BLaER1 treated with 17β-estradiol and CSF1 and Interleukin-3, amounts not matched to agents 10 nM and 100 nM (cell line): ENCODE measurements around the gene TOMM5.

Source experiments
- H3K27ac ChIP-seq, 11 experiments: shearing (Covaris generic); formaldehyde crosslinking; 2 replicates each; pipeline ENCODE4 v1.8.1; 2022
- H3K27me3 ChIP-seq, 11 experiments: shearing (Covaris generic); formaldehyde crosslinking; 2 replicates each; pipeline ENCODE4 v1.8.1; 2022
- H3K36me3 ChIP-seq, 11 experiments: shearing (Covaris generic); formaldehyde crosslinking; 2 replicates each; pipeline ENCODE4 v1.8.1; 2022
- H3K4me1 ChIP-seq, 10 experiments: shearing (Covaris generic); formaldehyde crosslinking; 2 replicates each; pipeline ENCODE4 v1.8.1; 2022
- H3K4me2 ChIP-seq, 11 experiments: shearing (Covaris generic); formaldehyde crosslinking; 2 replicates each; pipeline ENCODE4 v1.8.1; 2022
- H3K4me3 ChIP-seq, 10 experiments: shearing (Covaris generic); formaldehyde crosslinking; 2 replicates each; pipeline ENCODE4 v1.8.1; 2022
- H3K9ac ChIP-seq, 11 experiments: shearing (Covaris generic); formaldehyde crosslinking; 2 replicates each; pipeline ENCODE4 v1.8.1; 2022
- H3K9me3 ChIP-seq, 11 experiments: shearing (Covaris generic); formaldehyde crosslinking; replicated peaks in 1 of 11; 2 replicates each; pipeline ENCODE4 v1.8.1; 2022
- H4K20me1 ChIP-seq, 11 experiments: shearing (Covaris generic); formaldehyde crosslinking; 2 replicates each; pipeline ENCODE4 v1.8.1; 2022
- Cebpa-rat ChIP-seq, 11 experiments: shearing (Covaris generic); IDR thresholded peaks; 2 replicates each; pipeline ENCODE4 v1.8.1; 2022

Gene TOMM5

GRCh38 chr9:37592108-37592951 is at the start of gene TOMM5:
TSS of gene TOMM5 (minus strand) at chr9:37592597. CDS start at chr9:37592532, 65 bp downstream.
- Histone ChIP-seq H3K9me3 (no peaks in the 10 kb centered on the region), H4K20me1 (peaks cover 11 to 49% (median 42%) of the 10 kb centered on the region in 11 experiments; a peak in 21 of 22 replicates), H3K4me1 (peaks cover 36 to 46% (median 43%) of the 10 kb centered on the region in 10 experiments), H3K9ac (peak within 1 kb of the TSS; percentile 86 to 99 (median 96)), H3K4me2 (peak within 1 kb of the TSS; percentile 84 to 95 (median 89)), H3K27ac (peak within 1 kb of the TSS; percentile 79 to 98 (median 96)), H3K4me3 (peak within 1 kb of the TSS; percentile 78 to 95 (median 90)), H3K27me3 (no peaks in the 10 kb centered on the region), H3K36me3 (peaks cover 18 to 41% (median 31%) of the 10 kb centered on the region in 11 experiments)
- TF ChIP-seq Cebpa-rat (IDR thresholded peaks at IDR 0.05): peak in 4 of 11 experiments; percentile 57 to 87 (median 66); a peak in 7 of 22 replicates

DNA sequence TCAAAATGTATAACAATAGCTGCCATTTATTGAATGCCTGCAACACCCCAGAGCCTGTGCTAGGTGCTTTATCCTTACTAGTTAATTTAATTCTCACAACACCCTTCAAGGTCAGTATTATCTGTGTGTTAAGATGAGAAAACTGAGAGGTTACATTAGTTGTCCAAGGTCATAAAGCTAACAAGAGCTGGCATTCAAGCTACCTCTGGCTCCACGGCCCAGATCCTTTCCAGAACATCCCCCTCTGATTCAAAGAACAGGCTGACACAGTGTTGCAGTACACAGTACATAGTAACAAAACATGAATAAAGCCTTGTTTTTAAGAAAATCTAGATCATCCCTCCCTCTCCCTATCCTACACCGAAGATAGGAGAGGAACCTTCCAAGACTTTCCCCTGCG is 48.9 kb upstream of the TOMM5 start:
- H4K20me1 ChIP-seq: no peaks in the 10 kb centered on the region
- H3K27ac ChIP-seq: no peak overlapping the region
- no peak overlapping the region for H3K4me2 ChIP-seq
- no peaks in the 10 kb centered on the region for H3K9me3 ChIP-seq
- H3K4me1 ChIP-seq: no peaks in the 10 kb centered on the region
- H3K9ac ChIP-seq: no peak overlapping the region
- no peak for TF ChIP-seq Cebpa-rat (IDR thresholded peaks at IDR 0.05)
- H3K36me3 ChIP-seq: no peaks in the 10 kb centered on the region
- no peaks in the 10 kb centered on the region for H3K27me3 ChIP-seq
- H3K4me3 ChIP-seq: no peak overlapping the region

- H3K9ac ChIP-seq: no peak overlapping the region
- TF ChIP-seq Cebpa-rat (IDR thresholded peaks at IDR 0.05): no peak
Observed at GRCh38 chr9:37640246-37640645, 47.8 kb upstream of the TOMM5 start.

DNA sequence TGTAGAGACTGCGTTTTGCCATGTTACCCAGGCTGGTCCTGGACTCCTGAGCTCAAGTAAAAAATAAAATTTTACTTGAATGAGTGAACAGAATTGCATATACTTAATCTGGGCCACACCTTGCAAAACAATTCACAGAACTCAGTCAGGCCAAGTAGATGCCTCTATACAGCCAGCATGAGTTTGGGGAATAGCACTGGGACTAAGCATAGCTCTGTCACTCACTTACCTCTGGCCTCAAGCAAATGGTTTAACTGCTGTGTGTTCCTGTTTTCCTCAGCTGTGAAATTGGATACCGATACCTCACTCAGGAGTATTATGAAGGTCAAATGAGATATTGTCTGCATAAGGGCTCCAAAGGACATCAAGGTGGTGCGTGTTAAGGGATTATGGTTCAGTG is 47.4 kb upstream of the TOMM5 start:
- Histone ChIP-seq H3K4me1 (no peaks in the 10 kb centered on the region), H3K27ac (no peak overlapping the region), H3K4me3 (no peak overlapping the region), H3K36me3 (no peaks in the 10 kb centered on the region), H3K4me2 (no peak overlapping the region), H3K9ac (no peak overlapping the region), H3K27me3 (no peaks in the 10 kb centered on the region), H4K20me1 (no peaks in the 10 kb centered on the region), H3K9me3 (no peaks in the 10 kb centered on the region)
- TF ChIP-seq Cebpa-rat (IDR thresholded peaks at IDR 0.05): no peak

More at GRCh38 chr9:37640246-37640645, 47.8 kb upstream of the TOMM5 start:
- Histone ChIP-seq H3K36me3 (no peaks in the 10 kb centered on the region), H3K9me3 (no peaks in the 10 kb centered on the region), H3K27ac (no peak overlapping the region), H3K4me2 (no peak overlapping the region), H3K27me3 (no peaks in the 10 kb centered on the region), H3K4me3 (no peak overlapping the region), H3K4me1 (no peaks in the 10 kb centered on the region), H4K20me1 (no peaks in the 10 kb centered on the region)

DNA sequence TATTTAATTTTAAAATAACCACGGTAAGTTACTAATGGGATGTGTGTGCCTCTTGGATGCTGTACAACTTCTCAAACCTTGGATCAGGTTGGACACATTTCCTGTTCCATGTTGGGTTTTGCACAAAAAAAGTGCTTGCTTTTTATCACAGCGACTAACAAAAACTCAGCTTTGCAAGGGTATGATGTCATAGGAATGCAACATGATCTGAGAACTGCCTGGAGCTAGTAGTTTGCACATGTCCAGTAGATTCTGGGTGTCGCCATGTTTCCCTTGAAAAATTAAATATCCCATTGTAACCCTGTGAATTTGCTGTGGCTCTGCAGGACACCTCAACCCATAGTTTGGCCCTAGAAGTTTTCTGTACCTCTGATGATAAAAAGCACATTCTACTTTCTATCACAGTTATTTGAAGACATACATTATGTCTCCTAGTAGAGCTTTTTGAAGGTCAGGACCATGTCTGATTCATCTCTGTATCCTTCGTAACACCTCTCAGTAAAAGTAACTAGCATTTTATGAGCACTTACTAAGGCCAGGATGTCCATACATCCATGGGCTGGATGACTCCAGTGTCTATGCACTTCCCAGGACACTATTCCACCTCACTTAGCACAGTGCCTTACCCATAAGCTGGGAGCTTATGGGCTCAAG is 46.8 kb upstream of the TOMM5 start:
- Histone ChIP-seq H4K20me1 (no peaks in the 10 kb centered on the region), H3K4me2 (no peak overlapping the region), H3K4me1 (no peaks in the 10 kb centered on the region), H3K36me3 (no peaks in the 10 kb centered on the region), H3K9me3 (no peaks in the 10 kb centered on the region), H3K9ac (no peak overlapping the region), H3K4me3 (no peak overlapping the region), H3K27ac (no peak overlapping the region), H3K27me3 (no peaks in the 10 kb centered on the region)
- no peak for TF ChIP-seq Cebpa-rat (IDR thresholded peaks at IDR 0.05)

- Histone ChIP-seq H3K9me3 (no peaks in the 10 kb centered on the region), H3K4me3 (no peak overlapping the region)
- no peak for TF ChIP-seq Cebpa-rat (IDR thresholded peaks at IDR 0.05)
Observed at GRCh38 chr9:37636511-37637448, 44.4 kb upstream of the TOMM5 start.

DNA sequence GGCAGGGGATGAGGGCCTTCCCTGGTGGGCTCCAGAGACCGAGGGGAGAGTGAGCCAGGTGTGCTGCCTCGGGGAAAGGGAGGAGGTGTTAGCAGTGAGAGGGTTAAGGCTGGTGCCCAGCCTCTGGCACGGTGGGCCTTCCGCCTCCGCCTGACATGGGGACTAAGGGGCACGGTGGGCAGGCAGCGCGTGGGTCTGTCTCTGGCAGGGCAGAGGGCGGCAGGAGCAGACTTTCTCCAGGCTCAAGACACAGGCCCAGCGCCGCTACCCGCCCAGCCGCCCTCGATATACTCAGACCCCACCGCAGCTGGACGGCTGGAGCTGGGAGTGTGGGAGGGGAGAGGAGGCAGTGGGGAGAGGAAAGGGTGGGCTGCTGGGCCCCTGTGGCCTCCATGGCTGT is 43.4 kb upstream of the TOMM5 start:
- no peak for TF ChIP-seq Cebpa-rat (IDR thresholded peaks at IDR 0.05)
- no peak overlapping the region for H3K4me3 ChIP-seq
- no peaks in the 10 kb centered on the region for H3K9me3 ChIP-seq
- no peaks in the 10 kb centered on the region for H3K27me3 ChIP-seq
- no peak overlapping the region for H3K27ac ChIP-seq
- no peaks in the 10 kb centered on the region for H4K20me1 ChIP-seq
- no peak overlapping the region for H3K9ac ChIP-seq
- H3K4me2 ChIP-seq: no peak overlapping the region
- no peaks in the 10 kb centered on the region for H3K36me3 ChIP-seq
- no peaks in the 10 kb centered on the region for H3K4me1 ChIP-seq

More at GRCh38 chr9:37636511-37637448, 44.4 kb upstream of the TOMM5 start:
- Histone ChIP-seq H3K4me1 (no peaks in the 10 kb centered on the region), H3K27ac (no peak overlapping the region), H4K20me1 (no peaks in the 10 kb centered on the region), H3K27me3 (no peaks in the 10 kb centered on the region), H3K4me2 (no peak overlapping the region), H3K9ac (no peak overlapping the region), H3K36me3 (no peaks in the 10 kb centered on the region)

GRCh38 chr9:37632479-37632878 is 40.1 kb upstream of the TOMM5 start:
- no peaks in the 10 kb centered on the region for H3K9me3 ChIP-seq
- no peak for TF ChIP-seq Cebpa-rat (IDR thresholded peaks at IDR 0.05)
- no peaks in the 10 kb centered on the region for H3K36me3 ChIP-seq
- no peak overlapping the region for H3K27ac ChIP-seq
- H3K4me3 ChIP-seq: no peak overlapping the region
- no peaks in the 10 kb centered on the region for H3K27me3 ChIP-seq
- no peak overlapping the region for H3K4me2 ChIP-seq
- H3K9ac ChIP-seq: no peak overlapping the region
- no peaks in the 10 kb centered on the region for H3K4me1 ChIP-seq
- H4K20me1 ChIP-seq: no peaks in the 10 kb centered on the region
